ENCODE results near the gene ATP11B.

ATP11B gene

GRCh38 chr3:182902236-182902635 lies 108.9 kb downstream of the ATP11B start:
- no peak overlapping the region for H3K14ac ChIP-seq (ENCODE audit: low read length)
- WGBS (ENCODE audit: extremely low coverage, insufficient coverage, insufficient read length): no CpG with 5 or more reads among the region's 5 CpGs
- H3K79me1 ChIP-seq (ENCODE audit: low read length): no peaks in the 10 kb centered on the region
- no peak overlapping the region for H2BK12ac ChIP-seq (ENCODE audit: low read length)
- H2AK5ac ChIP-seq (ENCODE audit: low read length): no peak overlapping the region
- H3K4me2 ChIP-seq (ENCODE audit: low read length): no peak overlapping the region
- H4K91ac ChIP-seq (ENCODE audit: low read depth, low read length): no peak overlapping the region
- no peak overlapping the region for H4K12ac ChIP-seq (ENCODE audit: low read depth, low read length)
- no peak overlapping the region for H2AFZ ChIP-seq (ENCODE audit: insufficient read depth, low read length, poor library complexity)
- no peak overlapping the region for H3K27ac ChIP-seq (ENCODE audit: low read depth, low read length)
- H3K9me3 ChIP-seq (ENCODE audit: insufficient read depth, low read depth, low read length): peaks cover 3% of the 10 kb centered on the region
- no peak overlapping the region for H3K4me3 ChIP-seq (ENCODE audit: low read depth, low read length)
- H3K9ac ChIP-seq (ENCODE audit: low read length): no peak overlapping the region
- H3K79me2 ChIP-seq (ENCODE audit: control insufficient read depth, insufficient read depth, low read length, poor library complexity): no peaks in the 10 kb centered on the region
- H3K36me3 ChIP-seq (ENCODE audit: control insufficient read depth in 1 of 2, insufficient read depth in 2 of 2, low read length in 2 of 2): peaks cover 3 to 4% of the 10 kb centered on the region in 2 experiments
- no peak overlapping the region for H2BK5ac ChIP-seq (ENCODE audit: low read depth, low read length, poor library complexity)
- H3K18ac ChIP-seq (ENCODE audit: low read length): no peak overlapping the region
- DNase-seq: no peak
- no peaks in the 10 kb centered on the region for H3K4me1 ChIP-seq (ENCODE audit: control insufficient read depth in 1 of 2, insufficient read depth in 2 of 2, low read length in 2 of 2)
- H3K23ac ChIP-seq (ENCODE audit: low read length): no peak overlapping the region
- H3K27me3 ChIP-seq (ENCODE audit: insufficient read depth, low read length): no peaks in the 10 kb centered on the region
- H3K4ac ChIP-seq (ENCODE audit: low read depth, low read length): no peak overlapping the region
- no peak overlapping the region for H4K8ac ChIP-seq (ENCODE audit: low read depth, low read length)
- no peak overlapping the region for H2BK120ac ChIP-seq (ENCODE audit: insufficient read depth, low read length, poor library complexity)

GRCh38 chr3:182904164-182904563 lies 110.9 kb downstream of the ATP11B start:
- Histone ChIP-seq H2BK5ac (ENCODE audit: low read depth, low read length, poor library complexity) (no peak overlapping the region), H3K9me3 (ENCODE audit: insufficient read depth, low read depth, low read length) (peaks cover 3% of the 10 kb centered on the region), H3K4ac (ENCODE audit: low read depth, low read length) (no peak overlapping the region), H3K79me2 (ENCODE audit: control insufficient read depth, insufficient read depth, low read length, poor library complexity) (no peaks in the 10 kb centered on the region), H3K27me3 (ENCODE audit: insufficient read depth, low read length) (no peaks in the 10 kb centered on the region), H3K9ac (ENCODE audit: low read length) (peak overlapping the region; percentile 63), H2BK120ac (ENCODE audit: insufficient read depth, low read length, poor library complexity) (no peak overlapping the region), H2BK12ac (ENCODE audit: low read length) (no peak overlapping the region), H2AFZ (ENCODE audit: insufficient read depth, low read length, poor library complexity) (no peak overlapping the region), H3K27ac (ENCODE audit: low read depth, low read length) (no peak overlapping the region), H4K8ac (ENCODE audit: low read depth, low read length) (no peak overlapping the region), H3K4me2 (ENCODE audit: low read length) (no peak overlapping the region), H4K91ac (ENCODE audit: low read depth, low read length) (no peak overlapping the region), H3K36me3 (ENCODE audit: control insufficient read depth in 1 of 2, insufficient read depth in 2 of 2, low read length in 2 of 2) (peaks cover 3 to 4% of the 10 kb centered on the region in 2 experiments), H2AK5ac (ENCODE audit: low read length) (no peak overlapping the region), H3K4me3 (ENCODE audit: low read depth, low read length) (no peak overlapping the region), H4K12ac (ENCODE audit: low read depth, low read length) (no peak overlapping the region), H3K14ac (ENCODE audit: low read length) (no peak overlapping the region), H3K4me1 (ENCODE audit: control insufficient read depth in 1 of 2, insufficient read depth in 2 of 2, low read length in 2 of 2) (no peaks in the 10 kb centered on the region), H3K23ac (ENCODE audit: low read length) (no peak overlapping the region), H3K79me1 (ENCODE audit: low read length) (no peaks in the 10 kb centered on the region), H3K18ac (ENCODE audit: low read length) (no peak overlapping the region)
- no CpG with 5 or more reads among the region's 3 CpGs for WGBS (ENCODE audit: extremely low coverage, insufficient coverage, insufficient read length)
- no peak for DNase-seq

GRCh38 chr3:182905623-182906022 lies 112.3 kb downstream of the ATP11B start:
- Histone ChIP-seq H3K4me1 (ENCODE audit: control insufficient read depth in 1 of 2, insufficient read depth in 2 of 2, low read length in 2 of 2) (no peaks in the 10 kb centered on the region), H3K79me1 (ENCODE audit: low read length) (no peaks in the 10 kb centered on the region), H2BK12ac (ENCODE audit: low read length) (no peak overlapping the region), H4K8ac (ENCODE audit: low read depth, low read length) (no peak overlapping the region), H3K9ac (ENCODE audit: low read length) (no peak overlapping the region), H3K14ac (ENCODE audit: low read length) (no peak overlapping the region), H3K9me3 (ENCODE audit: insufficient read depth, low read depth, low read length) (peaks cover 3% of the 10 kb centered on the region), H3K36me3 (ENCODE audit: control insufficient read depth in 1 of 2, insufficient read depth in 2 of 2, low read length in 2 of 2) (peaks cover 3 to 4% of the 10 kb centered on the region in 2 experiments), H3K27ac (ENCODE audit: low read depth, low read length) (no peak overlapping the region), H3K4ac (ENCODE audit: low read depth, low read length) (no peak overlapping the region), H2BK5ac (ENCODE audit: low read depth, low read length, poor library complexity) (no peak overlapping the region), H2BK120ac (ENCODE audit: insufficient read depth, low read length, poor library complexity) (no peak overlapping the region), H4K12ac (ENCODE audit: low read depth, low read length) (no peak overlapping the region), H3K23ac (ENCODE audit: low read length) (no peak overlapping the region), H3K27me3 (ENCODE audit: insufficient read depth, low read length) (no peaks in the 10 kb centered on the region), H4K91ac (ENCODE audit: low read depth, low read length) (no peak overlapping the region), H2AK5ac (ENCODE audit: low read length) (no peak overlapping the region), H3K4me3 (ENCODE audit: low read depth, low read length) (no peak overlapping the region), H3K4me2 (ENCODE audit: low read length) (no peak overlapping the region), H3K79me2 (ENCODE audit: control insufficient read depth, insufficient read depth, low read length, poor library complexity) (no peaks in the 10 kb centered on the region), H2AFZ (ENCODE audit: insufficient read depth, low read length, poor library complexity) (no peak overlapping the region), H3K18ac (ENCODE audit: low read length) (no peak overlapping the region)
- DNase-seq: no peak
- WGBS (ENCODE audit: extremely low coverage, insufficient coverage, insufficient read length): no CpG with 5 or more reads among the region's 4 CpGs

DNA sequence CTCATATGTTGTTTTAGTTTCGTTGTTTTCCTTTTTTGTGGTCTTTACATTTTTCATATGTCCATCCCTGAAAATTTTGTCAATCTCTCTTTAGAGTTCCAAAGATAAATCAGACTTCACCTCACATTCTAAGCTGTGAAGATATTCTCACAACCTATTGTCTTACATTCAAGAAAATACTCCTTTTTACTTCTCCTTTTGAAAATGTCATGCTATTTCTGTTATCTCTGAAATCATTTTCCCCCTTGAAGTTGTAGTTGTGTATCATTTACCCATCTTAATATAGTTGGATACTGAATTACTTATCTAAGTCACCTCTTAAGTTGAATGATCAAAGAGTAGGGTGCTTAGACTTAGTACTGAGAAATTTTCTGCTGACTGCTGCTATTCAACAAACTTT lies 112.7 kb downstream of the ATP11B start:
- no peaks in the 10 kb centered on the region for H3K27me3 ChIP-seq (ENCODE audit: insufficient read depth, low read length)
- no peaks in the 10 kb centered on the region for H3K4me1 ChIP-seq (ENCODE audit: control insufficient read depth in 1 of 2, insufficient read depth in 2 of 2, low read length in 2 of 2)
- no peak overlapping the region for H3K4me3 ChIP-seq (ENCODE audit: low read depth, low read length)
- no peak overlapping the region for H4K12ac ChIP-seq (ENCODE audit: low read depth, low read length)
- H3K27ac ChIP-seq (ENCODE audit: low read depth, low read length): no peak overlapping the region
- no peak overlapping the region for H3K9ac ChIP-seq (ENCODE audit: low read length)
- no peak overlapping the region for H4K8ac ChIP-seq (ENCODE audit: low read depth, low read length)
- peaks cover 3 to 4% of the 10 kb centered on the region in 2 experiments for H3K36me3 ChIP-seq (ENCODE audit: control insufficient read depth in 1 of 2, insufficient read depth in 2 of 2, low read length in 2 of 2)
- H3K4ac ChIP-seq (ENCODE audit: low read depth, low read length): no peak overlapping the region
- no peak overlapping the region for H3K18ac ChIP-seq (ENCODE audit: low read length)
- no peak overlapping the region for H2AK5ac ChIP-seq (ENCODE audit: low read length)
- DNase-seq: no peak
- no peak overlapping the region for H3K14ac ChIP-seq (ENCODE audit: low read length)
- H4K91ac ChIP-seq (ENCODE audit: low read depth, low read length): no peak overlapping the region
- no CpG with 5 or more reads among the region's 1 CpG for WGBS (ENCODE audit: extremely low coverage, insufficient coverage, insufficient read length)
- H3K79me2 ChIP-seq (ENCODE audit: control insufficient read depth, insufficient read depth, low read length, poor library complexity): no peaks in the 10 kb centered on the region
- H2BK12ac ChIP-seq (ENCODE audit: low read length): no peak overlapping the region
- H3K4me2 ChIP-seq (ENCODE audit: low read length): no peak overlapping the region
- H2BK5ac ChIP-seq (ENCODE audit: low read depth, low read length, poor library complexity): no peak overlapping the region
- no peak overlapping the region for H2BK120ac ChIP-seq (ENCODE audit: insufficient read depth, low read length, poor library complexity)
- no peak overlapping the region for H2AFZ ChIP-seq (ENCODE audit: insufficient read depth, low read length, poor library complexity)
- no peaks in the 10 kb centered on the region for H3K79me1 ChIP-seq (ENCODE audit: low read length)
- peaks cover 3% of the 10 kb centered on the region for H3K9me3 ChIP-seq (ENCODE audit: insufficient read depth, low read depth, low read length)
- no peak overlapping the region for H3K23ac ChIP-seq (ENCODE audit: low read length)

Measured in trophoblast cell (in vitro differentiated cells and primary cell).